Stomach (tissue), 9 donors: ENCODE results near the gene TREM1. TPM values are rescaled to one million over a fixed set of nuclear protein-coding genes. Genes with fewer than 3 reads are reported as not detected.

ENCODE experiments used
- DNase-seq, 2 donors: peaks; one replicate each; pipeline versions ENCODE4 v3.0.0 to v3.0.0-alpha.2; 2013 to 2019
- H3K27ac ChIP-seq, 5 donors: fragments of 200-600 bp in 4 of 5; sonication (generic) in 4 of 5; one replicate each; pipeline ENCODE4 v1.5.1; 2013 to 2019; ENCODE audit warnings: mild to moderate bottlenecking in 1 of 5, moderate library complexity in 1 of 5
- H3K27me3 ChIP-seq, 3 donors: fragments of 200-600 bp; sonication (generic); one replicate each; pipeline ENCODE4 v1.5.1; 2017 to 2019; ENCODE audit warnings: mixed run types in 1 of 3
- H3K36me3 ChIP-seq, 4 donors: fragments of 200-600 bp; sonication (generic); 1 replicate in 3 of 4; 2 replicates in 1 of 4; pipeline ENCODE4 v1.5.1; 2016 to 2019
- H3K4me1 ChIP-seq, 4 donors: fragments of 200-600 bp; sonication (generic); one replicate each; pipeline ENCODE4 v1.5.1; 2016 to 2019
- H3K4me3 ChIP-seq, 4 donors: fragments of 200-600 bp; sonication (generic) in 3 of 4; one replicate each; pipeline ENCODE4 v1.5.1; 2016 to 2019; ENCODE audit warnings: mild to moderate bottlenecking in 1 of 4
- H3K9me3 ChIP-seq, 4 donors: fragments of 200-600 bp; sonication (generic); one replicate each; pipeline ENCODE4 v1.5.1; 2016 to 2019
- EP300 ChIP-seq: sonication (generic); formaldehyde crosslinking; IDR thresholded peaks from one replicate; pipeline ENCODE4 v1.6.1; 2017; ENCODE audit warnings: antibody characterized with exemption
- POLR2A ChIP-seq, 4 donors: fragments of 450-650 bp; IDR thresholded peaks; one replicate each; pipeline ENCODE4 v1.6.1; 2016; ENCODE audit warnings: antibody characterized with exemption in 4 of 4, control low read depth in 2 of 4, mild to moderate bottlenecking in 1 of 4, moderate library complexity in 1 of 4
- POLR2AphosphoS5 ChIP-seq, 3 donors: sonication (generic); formaldehyde crosslinking; IDR thresholded peaks; one replicate each; pipeline ENCODE4 v1.6.1; 2016; ENCODE audit warnings: antibody characterized with exemption in 3 of 3
- WGBS, 5 donors: extraction: QIAGEN DNeasy Blood & Tissue Kit in 3 of 5; methylation state at CpG; one replicate each; pipeline versions ENCODE4 v1.1.5 to v1.1.7; 2013 to 2018; 5-methylcytosine and 5-hydroxymethylcytosine counted together
- intact Hi-C: fragments of 100-400 bp; cut with DNase I; formaldehyde crosslinking; loops from one replicate; pipeline ENCODE4 v1.15.1; 2023; ENCODE audit warnings: low total_unique reads
- polyA plus RNA-seq, 3 donors: library from polyadenylated mRNA; stranded (reverse); fragments of 200-250 nt; gene quantifications; one replicate each; pipeline ENCODE4 v1.2.3, GENCODE V29; 2013
- total RNA-seq, 5 donors: library from RNA; depleted of rRNA; stranded (reverse); fragments of >200 nt; gene quantifications; one replicate each; pipeline versions ENCODE4 v1.1.0 to v1.2.3, GENCODE V29; 2014 to 2016
- TF ChIP-seq, protein P1 (sequence below), 7 experiments: fragments of 450-650 bp in 4 of 7; fragments of 200-600 bp in 3 of 7; sonication (generic) in 3 of 7; IDR thresholded peaks; one replicate each; pipeline ENCODE4 v1.5.1; 2016 to 2019; ENCODE audit warnings: antibody characterized with exemption in 7 of 7, control low read depth in 2 of 7, mild to moderate bottlenecking in 1 of 7
- donor health status: healthy with polysubstance abuse.
- donor health status: Bipolar disorder and iron deficiency.
- donor health status: healthy.

The TREM1 gene
- total and polyA plus RNA-seq, 8 donors, result 0.10 to 7.7 (median 1.7) TPM; not detected in 5

GRCh38 chr6:41275489-41275888 is 11.0 kb downstream of the TREM1 start:
- Histone ChIP-seq H3K27ac (no peak overlapping the region), H3K27me3 (peaks cover 0 to 20% (median 0%) of the 10 kb centered on the region in 3 donors), H3K36me3 (no peaks in the 10 kb centered on the region), H3K4me1 (peaks cover 0 to 9% (median 3%) of the 10 kb centered on the region in 4 donors), H3K4me3 (no peak overlapping the region), H3K9me3 (no peaks in the 10 kb centered on the region)
- no peak for DNase-seq
- intact Hi-C loops, result no loop called here
- no peak for TF ChIP-seq EP300
- no peak for TF ChIP-seq POLR2A (IDR thresholded peaks at IDR 0.05)
- TF ChIP-seq, protein P1, sequence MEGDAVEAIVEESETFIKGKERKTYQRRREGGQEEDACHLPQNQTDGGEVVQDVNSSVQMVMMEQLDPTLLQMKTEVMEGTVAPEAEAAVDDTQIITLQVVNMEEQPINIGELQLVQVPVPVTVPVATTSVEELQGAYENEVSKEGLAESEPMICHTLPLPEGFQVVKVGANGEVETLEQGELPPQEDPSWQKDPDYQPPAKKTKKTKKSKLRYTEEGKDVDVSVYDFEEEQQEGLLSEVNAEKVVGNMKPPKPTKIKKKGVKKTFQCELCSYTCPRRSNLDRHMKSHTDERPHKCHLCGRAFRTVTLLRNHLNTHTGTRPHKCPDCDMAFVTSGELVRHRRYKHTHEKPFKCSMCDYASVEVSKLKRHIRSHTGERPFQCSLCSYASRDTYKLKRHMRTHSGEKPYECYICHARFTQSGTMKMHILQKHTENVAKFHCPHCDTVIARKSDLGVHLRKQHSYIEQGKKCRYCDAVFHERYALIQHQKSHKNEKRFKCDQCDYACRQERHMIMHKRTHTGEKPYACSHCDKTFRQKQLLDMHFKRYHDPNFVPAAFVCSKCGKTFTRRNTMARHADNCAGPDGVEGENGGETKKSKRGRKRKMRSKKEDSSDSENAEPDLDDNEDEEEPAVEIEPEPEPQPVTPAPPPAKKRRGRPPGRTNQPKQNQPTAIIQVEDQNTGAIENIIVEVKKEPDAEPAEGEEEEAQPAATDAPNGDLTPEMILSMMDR (IDR thresholded peaks at IDR 0.05), result no peak
- TF ChIP-seq POLR2AphosphoS5 (IDR thresholded peaks at IDR 0.05), result no peak
- 71 to 82% (median 78%) methylated on average over 4 of the region's 4 CpGs for WGBS, 5 donors

- DNase-seq, result no peak
- no peak for TF ChIP-seq POLR2AphosphoS5 (IDR thresholded peaks at IDR 0.05)
- TF ChIP-seq EP300, result no peak
- TF ChIP-seq, protein P1 (IDR thresholded peaks at IDR 0.05), result no peak
- TF ChIP-seq POLR2A (IDR thresholded peaks at IDR 0.05), result no peak
- H3K36me3 ChIP-seq, result no peaks in the 10 kb centered on the region
- peaks cover 0 to 20% (median 0%) of the 10 kb centered on the region in 3 donors for H3K27me3 ChIP-seq
- no peaks in the 10 kb centered on the region for H3K9me3 ChIP-seq
- H3K4me1 ChIP-seq, result peaks cover 0 to 7% (median 3%) of the 10 kb centered on the region in 4 donors
- WGBS, 5 donors, result 80 to 96% (median 87%) methylated on average over 2 of the region's 2 CpGs
- peak overlapping the region in 1 of 5 donors; percentile 22 for H3K27ac ChIP-seq
- no peak overlapping the region for H3K4me3 ChIP-seq
- intact Hi-C loops, result no loop called here
Observed at GRCh38 chr6:41274256-41274655, 12.2 kb downstream of the TREM1 start.

DNA sequence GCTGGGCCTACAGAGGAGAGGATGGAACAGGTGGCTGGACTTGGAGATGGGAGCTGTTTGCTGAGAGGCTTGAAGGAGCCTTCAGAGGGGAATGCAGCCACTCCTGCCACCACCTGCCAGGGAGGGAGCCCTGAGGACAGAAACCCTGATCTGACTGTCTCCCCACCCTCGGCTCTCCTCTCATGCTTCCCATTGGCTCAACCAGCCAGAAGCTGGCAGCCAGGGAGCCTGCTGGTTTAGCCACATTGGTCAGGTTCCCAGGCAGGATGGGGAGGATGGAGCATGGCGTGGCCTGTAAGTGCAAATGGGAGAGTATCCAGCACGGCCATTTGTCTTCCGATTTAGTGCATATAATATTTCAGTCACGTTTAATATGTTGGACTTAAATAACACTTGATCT is 12.8 kb downstream of the TREM1 start:
- Histone ChIP-seq H3K36me3 (no peaks in the 10 kb centered on the region), H3K9me3 (no peaks in the 10 kb centered on the region), H3K27ac (no peak overlapping the region), H3K4me1 (peaks cover 0 to 2% (median under 1%) of the 10 kb centered on the region in 4 donors), H3K27me3 (peaks cover 0 to 20% (median 0%) of the 10 kb centered on the region in 3 donors), H3K4me3 (no peak overlapping the region)
- WGBS, 5 donors, result 68 to 84% (median 80%) methylated on average over 5 of the region's 5 CpGs
- no peak for DNase-seq
- intact Hi-C loops, result no loop called here
- TF ChIP-seq EP300 (no peak), POLR2AphosphoS5 (IDR thresholded peaks at IDR 0.05) (no peak), POLR2A (IDR thresholded peaks at IDR 0.05) (no peak)

GRCh38 chr6:41272591-41273240 is 13.8 kb downstream of the TREM1 start:
- DNase-seq, result no peak
- 81 to 96% (median 88%) methylated on average over 5 of the region's 5 CpGs for WGBS, 5 donors
- H3K36me3 ChIP-seq, result no peaks in the 10 kb centered on the region
- H3K4me3 ChIP-seq, result no peak overlapping the region
- H3K27ac ChIP-seq, result peak overlapping the region in 2 of 5 donors; percentile 54 to 65
- TF ChIP-seq, protein P1 (IDR thresholded peaks at IDR 0.05), result no peak
- no peak for TF ChIP-seq POLR2AphosphoS5 (IDR thresholded peaks at IDR 0.05)
- no peak for TF ChIP-seq POLR2A (IDR thresholded peaks at IDR 0.05)
- TF ChIP-seq EP300, result no peak
- no peaks in the 10 kb centered on the region for H3K4me1 ChIP-seq
- H3K9me3 ChIP-seq, result no peaks in the 10 kb centered on the region
- intact Hi-C loops, result no loop called here
- H3K27me3 ChIP-seq, result peaks cover 0 to 20% (median 0%) of the 10 kb centered on the region in 3 donors

DNA sequence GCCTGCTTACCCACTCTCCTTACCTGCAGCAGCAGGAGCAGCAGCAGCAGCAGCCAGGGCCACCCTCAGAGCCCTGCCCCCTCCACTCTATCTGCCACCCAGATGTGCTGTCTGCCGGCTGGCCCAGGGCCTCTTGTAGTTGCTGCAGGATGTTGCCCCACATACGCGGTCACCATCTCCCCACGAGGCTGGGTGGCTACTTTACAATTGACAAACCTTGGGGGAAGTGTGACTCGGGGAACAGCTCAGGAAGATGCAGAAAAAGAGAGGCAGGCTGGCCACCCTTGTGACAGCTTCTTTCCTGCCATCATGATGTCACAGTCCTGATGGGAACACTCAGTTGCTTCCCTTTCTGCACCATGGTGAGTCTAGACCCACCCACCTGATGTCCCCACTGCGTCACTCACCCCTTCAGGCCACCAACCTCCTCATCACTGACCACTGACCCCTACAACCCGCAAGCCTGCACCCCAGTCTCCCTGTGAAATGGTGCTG is 14.5 kb downstream of the TREM1 start:
- H3K27me3 ChIP-seq, result peaks cover 0 to 20% (median 0%) of the 10 kb centered on the region in 3 donors
- peak; percentile 27 to 34 for DNase-seq
- no peaks in the 10 kb centered on the region for H3K9me3 ChIP-seq
- peak overlapping the region in 2 of 5 donors; percentile 54 to 65 for H3K27ac ChIP-seq
- H3K36me3 ChIP-seq, result no peaks in the 10 kb centered on the region
- intact Hi-C loops, result no loop called here
- WGBS, 5 donors, result 54 to 68% (median 65%) methylated on average over 7 of the region's 7 CpGs
- peak overlapping the region in 1 of 4 donors; percentile 8 for H3K4me3 ChIP-seq
- TF ChIP-seq EP300, result no peak
- TF ChIP-seq POLR2AphosphoS5 (IDR thresholded peaks at IDR 0.05), result no peak
- TF ChIP-seq POLR2A (IDR thresholded peaks at IDR 0.05), result no peak
- TF ChIP-seq, protein P1 (IDR thresholded peaks at IDR 0.05), result no peak
- no peaks in the 10 kb centered on the region for H3K4me1 ChIP-seq
